Keratinocyte (primary cell): Measurements from ENCODE around the gene SPTLC3.

Experiments used
- CTCF ChIP-seq, 3 experiments: IDR thresholded peaks in 1 of 3; conservative IDR thresholded peaks in 1 of 3; optimal IDR thresholded peaks in 1 of 3; 2 replicates in 2 of 3; 3 replicates in 1 of 3; pipeline versions ENCODE3 to v1.5.1; 2011; ENCODE audit warnings: low read length in 3 of 3, mild to moderate bottlenecking in 3 of 3, moderate library complexity in 2 of 3, control low read depth in 1 of 3, inconsistent platforms in 1 of 3; ENCODE audit not compliant: insufficient read depth in 2 of 3; ENCODE audit errors: extremely low read depth in 1 of 3
- EZH2 ChIP-seq: IDR thresholded peaks from one replicate; pipeline ENCODE4 v1.6.1; 2012; ENCODE audit warnings: inconsistent platforms, mild to moderate bottlenecking, low read length, moderate library complexity

- TF ChIP-seq CTCF (optimal IDR thresholded peaks at IDR 0.05 in 1 of 3, IDR thresholded peaks at IDR 0.05 in 1 of 3, conservative IDR thresholded peaks at IDR 0.05 in 1 of 3; ENCODE audit: extremely low read depth in 1 of 3, insufficient read depth in 2 of 3, low read length in 3 of 3) (no peak), EZH2 (no peak)
These were observed 160.3 kb downstream of the SPTLC3 start for GRCh38 chr20:13169086-13169485.
